Neural crest cell (in vitro differentiated cells): ENCODE measurements around the gene GAL3ST2. TPM values are rescaled to one million over a fixed set of nuclear protein-coding genes. Genes with fewer than 3 reads are reported as not detected.
"Not testable (repeated sequence)": the region's sequence is repeated elsewhere in the genome, so short reads cannot be mapped to it uniquely, and the experiment has no call there.

Experiments used
- DNase-seq: peaks from one replicate; pipeline ENCODE4 v3.0.0; 2021; ENCODE audit warnings: low read depth, mixed read lengths, low spot score
- H3K27ac Mint-ChIP-seq: one replicate; pipeline ENCODE4 v1.8.0; 2021; ENCODE audit warnings: mild to moderate bottlenecking, mixed read lengths; ENCODE audit not compliant: unreplicated experiment
- H3K27me3 Mint-ChIP-seq: 2 replicates; pipeline ENCODE4 v1.8.0; 2021; ENCODE audit warnings: low read depth, mild to moderate bottlenecking, mixed read lengths
- H3K36me3 Mint-ChIP-seq: 2 replicates; pipeline ENCODE4 v1.8.0; 2021; ENCODE audit warnings: low read depth, mild to moderate bottlenecking, mixed read lengths
- H3K4me1 Mint-ChIP-seq: 2 replicates; pipeline ENCODE4 v1.8.0; 2021; ENCODE audit warnings: mixed read lengths
- H3K4me3 Mint-ChIP-seq: one replicate; pipeline ENCODE4 v1.8.0; 2021; ENCODE audit warnings: mild to moderate bottlenecking, mixed read lengths
- H3K9me3 Mint-ChIP-seq: 2 replicates; pipeline ENCODE4 v1.8.0; 2021; ENCODE audit warnings: mixed read lengths
- total RNA-seq: library from RNA; stranded (reverse); gene quantifications from 2 replicates; pipeline ENCODE4 v1.2.1, GENCODE V29; 2021
- TF ChIP-seq, protein P1 (sequence below): fragments of 200-600 bp; sonication (generic); conservative IDR thresholded peaks from 2 replicates; pipeline ENCODE4 v1.5.0; 2021; ENCODE audit warnings: antibody characterized with exemption, mild to moderate bottlenecking

The GAL3ST2 gene
- total RNA-seq, 1 donor from 2014 or later, result 0.28 TPM

DNA sequence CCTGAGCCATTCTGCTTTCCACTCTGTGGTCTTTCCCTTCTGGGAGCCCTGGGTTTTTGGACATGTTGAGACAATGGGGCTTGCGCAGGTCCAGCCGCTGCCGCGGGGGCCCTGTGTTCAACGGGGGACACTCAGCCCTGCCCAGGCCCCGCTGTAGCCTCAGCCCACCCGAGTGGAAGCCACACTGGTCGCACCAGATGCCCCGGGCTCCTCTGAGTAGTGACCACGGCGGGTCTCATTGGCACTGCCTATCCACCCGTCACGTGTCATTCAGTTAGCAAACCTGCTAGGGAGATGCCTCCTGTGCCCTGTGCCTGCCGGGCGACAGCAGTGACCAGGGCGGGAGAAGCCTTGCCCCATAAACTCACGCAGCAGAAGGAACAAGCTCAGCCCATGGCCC, 23.1 kb upstream of the GAL3ST2 start:
- Mint-ChIP-seq H3K36me3 (peaks cover 2% of the 10 kb centered on the region), H3K27ac (no peak overlapping the region), H3K9me3 (no peaks in the 10 kb centered on the region), H3K4me1 (no peaks in the 10 kb centered on the region), H3K27me3 (no peaks in the 10 kb centered on the region), H3K4me3 (no peak overlapping the region)
- DNase-seq, result no peak
- TF ChIP-seq, protein P1, sequence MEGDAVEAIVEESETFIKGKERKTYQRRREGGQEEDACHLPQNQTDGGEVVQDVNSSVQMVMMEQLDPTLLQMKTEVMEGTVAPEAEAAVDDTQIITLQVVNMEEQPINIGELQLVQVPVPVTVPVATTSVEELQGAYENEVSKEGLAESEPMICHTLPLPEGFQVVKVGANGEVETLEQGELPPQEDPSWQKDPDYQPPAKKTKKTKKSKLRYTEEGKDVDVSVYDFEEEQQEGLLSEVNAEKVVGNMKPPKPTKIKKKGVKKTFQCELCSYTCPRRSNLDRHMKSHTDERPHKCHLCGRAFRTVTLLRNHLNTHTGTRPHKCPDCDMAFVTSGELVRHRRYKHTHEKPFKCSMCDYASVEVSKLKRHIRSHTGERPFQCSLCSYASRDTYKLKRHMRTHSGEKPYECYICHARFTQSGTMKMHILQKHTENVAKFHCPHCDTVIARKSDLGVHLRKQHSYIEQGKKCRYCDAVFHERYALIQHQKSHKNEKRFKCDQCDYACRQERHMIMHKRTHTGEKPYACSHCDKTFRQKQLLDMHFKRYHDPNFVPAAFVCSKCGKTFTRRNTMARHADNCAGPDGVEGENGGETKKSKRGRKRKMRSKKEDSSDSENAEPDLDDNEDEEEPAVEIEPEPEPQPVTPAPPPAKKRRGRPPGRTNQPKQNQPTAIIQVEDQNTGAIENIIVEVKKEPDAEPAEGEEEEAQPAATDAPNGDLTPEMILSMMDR, result no peak

DNA sequence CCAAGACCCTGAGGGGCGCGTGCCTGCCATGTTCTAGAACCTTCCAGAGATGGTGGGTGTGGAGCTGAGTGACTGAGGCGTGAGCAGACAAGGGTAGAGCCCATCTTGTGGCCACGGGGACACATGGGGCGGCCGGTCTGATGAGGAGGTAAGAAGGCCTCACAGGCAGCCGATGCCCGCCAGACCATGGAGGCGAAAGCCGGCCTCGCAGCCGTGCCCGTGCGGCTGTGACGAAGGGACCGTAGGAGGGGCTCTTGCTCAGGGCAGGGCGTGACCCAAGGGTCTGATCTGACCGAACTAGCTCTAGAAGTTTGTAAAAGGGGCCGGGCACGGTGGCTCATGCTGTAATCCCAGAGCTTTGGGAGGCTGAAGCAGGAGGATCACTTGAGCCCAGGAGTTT, 22.6 kb upstream of the GAL3ST2 start:
- no peaks in the 10 kb centered on the region for H3K4me1 Mint-ChIP-seq
- TF ChIP-seq, protein P1, result no peak
- peak overlapping the region; percentile 35 for H3K27ac Mint-ChIP-seq
- no peaks in the 10 kb centered on the region for H3K27me3 Mint-ChIP-seq
- DNase-seq, result no peak
- no peaks in the 10 kb centered on the region for H3K9me3 Mint-ChIP-seq
- no peak overlapping the region for H3K4me3 Mint-ChIP-seq
- peaks cover 2% of the 10 kb centered on the region for H3K36me3 Mint-ChIP-seq

DNA sequence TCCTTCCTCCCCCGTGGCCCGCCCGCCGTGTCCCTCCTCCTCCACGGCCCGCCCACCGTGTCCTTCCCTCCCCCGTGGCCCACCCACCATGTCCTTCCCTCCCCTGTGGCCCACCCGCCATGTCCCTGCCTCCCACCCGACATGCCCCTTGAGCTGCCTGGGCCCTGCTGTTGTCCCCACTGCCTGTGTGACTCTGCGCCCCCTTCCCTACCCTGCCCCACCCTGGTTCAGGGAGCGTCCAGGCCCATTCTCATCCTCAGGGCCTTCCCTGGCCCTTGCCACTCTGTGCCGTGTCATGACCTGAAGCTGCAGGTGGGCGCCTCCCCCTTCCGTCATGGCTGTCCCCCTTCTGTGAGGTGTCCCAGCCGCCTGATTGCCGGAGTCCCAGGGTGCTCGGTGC, 21.5 kb upstream of the GAL3ST2 start:
- DNase-seq, result no peak
- Mint-ChIP-seq H3K4me3 (no peak overlapping the region), H3K36me3 (peaks cover 7% of the 10 kb centered on the region), H3K4me1 (no peaks in the 10 kb centered on the region), H3K9me3 (no peaks in the 10 kb centered on the region), H3K27me3 (no peaks in the 10 kb centered on the region), H3K27ac (no peak overlapping the region)
- TF ChIP-seq, protein P1, result no peak

DNA sequence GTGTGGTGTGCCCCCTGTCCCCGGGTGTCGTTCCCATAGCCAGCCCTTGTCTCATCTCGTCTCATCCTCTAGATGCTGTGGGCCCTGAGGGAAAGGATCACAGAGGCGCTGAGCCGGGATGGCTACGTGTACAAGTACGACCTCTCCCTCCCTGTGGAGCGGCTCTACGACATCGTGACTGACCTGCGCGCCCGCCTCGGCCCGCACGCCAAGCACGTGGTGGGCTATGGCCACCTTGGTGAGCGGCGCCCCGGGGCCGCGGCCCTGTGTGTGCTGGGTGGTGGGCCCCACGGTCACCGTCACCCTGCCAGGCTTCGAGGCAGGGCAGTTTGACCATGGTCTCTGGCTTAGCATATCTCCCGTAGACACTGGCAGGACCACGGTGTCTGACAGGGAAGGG, 20.8 kb upstream of the GAL3ST2 start:
- Mint-ChIP-seq H3K27ac (no peak overlapping the region), H3K9me3 (peaks cover 1% of the 10 kb centered on the region), H3K27me3 (no peaks in the 10 kb centered on the region), H3K4me1 (no peaks in the 10 kb centered on the region), H3K4me3 (no peak overlapping the region), H3K36me3 (peaks cover 9% of the 10 kb centered on the region)
- no peak for DNase-seq
- TF ChIP-seq, protein P1, result no peak

DNA sequence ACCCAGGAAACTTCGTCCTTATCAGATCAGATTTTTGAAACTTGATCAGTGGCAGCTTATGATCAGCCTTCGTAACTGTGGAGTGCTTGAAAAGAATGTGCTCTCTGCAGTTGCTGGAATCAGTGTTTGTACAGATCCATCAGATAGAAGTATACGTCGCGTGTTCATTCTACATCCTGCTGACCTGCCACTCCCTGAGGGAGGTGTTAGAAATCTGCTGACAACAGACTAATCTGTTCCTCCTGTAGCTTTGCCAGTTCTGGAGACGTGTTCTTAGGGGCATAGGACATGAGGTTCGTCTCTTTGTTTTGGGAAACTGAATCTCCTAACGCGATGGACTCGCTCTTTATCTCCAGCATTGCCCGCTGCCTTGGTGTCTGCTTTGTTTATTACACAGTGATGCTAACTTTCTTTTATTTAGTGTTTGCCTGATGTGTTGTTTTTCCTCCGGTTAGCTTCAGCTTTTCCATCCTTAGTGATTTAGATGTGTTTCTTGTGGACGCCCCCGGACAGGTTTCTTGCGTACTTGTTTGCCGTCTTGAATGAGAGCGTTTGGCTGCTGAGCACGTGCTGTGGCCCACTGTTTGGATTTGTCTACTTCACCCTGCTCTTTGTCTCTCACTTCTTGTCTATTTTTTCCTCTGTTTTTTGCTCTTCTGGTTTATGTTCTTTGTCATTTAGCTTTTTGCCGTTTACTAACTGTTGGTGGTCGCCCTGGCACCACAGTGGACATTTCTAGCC, 17.4 kb upstream of the GAL3ST2 start:
- Mint-ChIP-seq H3K27ac (no peak overlapping the region), H3K27me3 (no peaks in the 10 kb centered on the region), H3K4me1 (peaks cover 9% of the 10 kb centered on the region), H3K9me3 (peaks cover 3% of the 10 kb centered on the region), H3K4me3 (no peak overlapping the region), H3K36me3 (peaks cover 11% of the 10 kb centered on the region)
- no peak for DNase-seq
- TF ChIP-seq, protein P1, result no peak

DNA sequence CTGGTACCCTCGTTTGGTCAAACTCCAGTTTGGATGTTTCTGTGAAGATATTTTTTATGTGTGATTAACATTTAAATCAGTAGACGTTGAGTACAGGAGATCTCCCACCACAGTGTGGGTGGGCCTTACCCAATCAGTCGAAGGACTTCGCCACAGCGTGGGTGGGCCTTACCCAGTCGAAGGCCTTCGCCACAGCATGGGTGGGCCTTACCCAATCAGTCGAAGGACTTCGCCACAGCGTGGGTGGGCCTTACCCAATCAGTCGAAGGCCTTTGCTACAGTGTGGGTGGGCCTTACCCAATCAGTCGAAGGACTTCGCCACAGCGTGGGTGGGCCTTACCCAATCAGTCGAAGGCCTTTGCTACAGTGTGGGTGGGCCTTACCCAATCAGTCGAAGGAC, 16.7 kb upstream of the GAL3ST2 start:
- not testable (repeated sequence) for DNase-seq, H3K27me3 Mint-ChIP-seq, H3K4me3 Mint-ChIP-seq, H3K9me3 Mint-ChIP-seq, H3K27ac Mint-ChIP-seq
- peaks cover 11% of the 10 kb centered on the region for H3K36me3 Mint-ChIP-seq
- H3K4me1 Mint-ChIP-seq, result peaks cover 15% of the 10 kb centered on the region
